ENCODE measurements around the gene CUBN.

GRCh38 chr10:16820421-16820820 is 309.2 kb downstream of the CUBN start:
- no peak for TF ChIP-seq ZNF274 (IDR thresholded peaks at IDR 0.05; ENCODE audit: low read depth, low read length)
- no peak for TF ChIP-seq YY1 (IDR thresholded peaks at IDR 0.05; ENCODE audit: insufficient read depth, insufficient read length)
- TF ChIP-seq SUZ12 (IDR thresholded peaks at IDR 0.05; ENCODE audit: extremely low read depth, insufficient read depth, insufficient read length) = no peak

All from NT2/D1 (cell line).